OCI-LY7 (cell line): ENCODE data around the gene SYCP3. TPM values are rescaled to one million over a fixed set of nuclear protein-coding genes. Genes with fewer than 3 reads are reported as not detected.

Experiments used
- BruUV-seq: library from RNA; stranded (reverse); fragments of 400-500 nt; replicated peaks from 2 replicates; lab custom pipeline; 2021; lab: Mats Ljungman, UMichigan
- CTCF ChIA-PET: fragments of 300-600 bp; sonication (Branson Sonifier 250); formaldehyde crosslinking; loops from one replicate; lab custom pipeline; 2022; ENCODE audit warnings: antibody characterized with exemption; ENCODE audit not compliant: unreplicated experiment; lab: Charles Lee
- POLR2A ChIA-PET: fragments of 300-600 bp; sonication (Branson Sonifier 250); formaldehyde crosslinking; loops from one replicate; lab custom pipeline; 2022; ENCODE audit warnings: antibody characterized with exemption; lab: Charles Lee
- DNase-seq: peaks from one replicate; pipeline ENCODE4 v3.0.0-alpha.2; 2015; ENCODE audit warnings: low spot score
- H2AFZ ChIP-seq: fragments of 200-600 bp; sonication (generic), shearing (Covaris generic); 2 replicates; pipeline ENCODE4 v1.6.1; 2014; ENCODE audit warnings: mild to moderate bottlenecking, antibody characterized with exemption, low read length, moderate library complexity
- H3K27ac ChIP-seq: fragments of 200-600 bp; sonication (generic); 2 replicates; pipeline ENCODE4 v1.5.1; 2014; ENCODE audit warnings: mixed run types, low read depth, mild to moderate bottlenecking, moderate library complexity, low read length, inconsistent platforms; ENCODE audit not compliant: poor library complexity, severe bottlenecking
- H3K36me3 ChIP-seq: fragments of 200-600 bp; sonication (generic); 2 replicates; pipeline ENCODE4 v1.6.1; 2014; ENCODE audit warnings: mild to moderate bottlenecking, antibody characterized with exemption, low read length, moderate library complexity, mixed read lengths; ENCODE audit not compliant: insufficient read depth
- H3K4me1 ChIP-seq: fragments of 200-600 bp; sonication (generic); 2 replicates; pipeline ENCODE4 v1.5.1; 2014; ENCODE audit warnings: mild to moderate bottlenecking, low read length; ENCODE audit not compliant: insufficient read depth, poor library complexity, severe bottlenecking
- H3K4me2 ChIP-seq: fragments of 200-600 bp; sonication (generic); 2 replicates; pipeline ENCODE4 v1.6.1; 2014; ENCODE audit warnings: mild to moderate bottlenecking, low read length
- H3K4me3 ChIP-seq: fragments of 200-600 bp; sonication (generic); 2 replicates; pipeline ENCODE4 v1.5.1; 2014; ENCODE audit warnings: mild to moderate bottlenecking, low read depth, low read length; ENCODE audit not compliant: poor library complexity, severe bottlenecking
- H3K79me2 ChIP-seq: fragments of 200-600 bp; sonication (generic); 2 replicates; pipeline ENCODE4 v1.6.1; 2016; ENCODE audit warnings: low read depth, mild to moderate bottlenecking, low read length, moderate library complexity, mixed read lengths; ENCODE audit not compliant: insufficient read depth
- H3K9me2 ChIP-seq: fragments of 200-600 bp; sonication (generic); 2 replicates; pipeline ENCODE4 v1.6.1; 2016; ENCODE audit warnings: mild to moderate bottlenecking, low read length, mixed read lengths; ENCODE audit not compliant: insufficient read depth
- H3K9me3 ChIP-seq: fragments of 200-600 bp; sonication (generic); 2 replicates; pipeline ENCODE4 v1.6.1; 2014; ENCODE audit warnings: mild to moderate bottlenecking, mixed run types, low read length, mixed read lengths
- H4K20me1 ChIP-seq: fragments of 200-600 bp; sonication (generic); 2 replicates; pipeline ENCODE4 v1.6.1; 2014; ENCODE audit warnings: mild to moderate bottlenecking, antibody characterized with exemption, low read length, moderate library complexity, mixed read lengths; ENCODE audit not compliant: insufficient read depth
- CTCF ChIP-seq: fragments of 200-600 bp; sonication (generic); conservative IDR thresholded peaks from 2 replicates; pipeline ENCODE4 v1.5.1; 2014; ENCODE audit warnings: mild to moderate bottlenecking, antibody characterized with exemption, low read length, moderate library complexity, mixed read lengths
- EZH2phosphoT487 ChIP-seq: fragments of 200-600 bp; sonication (generic); IDR thresholded peaks from 2 replicates; pipeline ENCODE4 v1.6.1; 2018; ENCODE audit warnings: low read depth, borderline replicate concordance, mild to moderate bottlenecking, mixed run types, antibody characterized with exemption, low read length, moderate library complexity, mixed read lengths
- intact Hi-C: fragments of 100-400 bp; cut with micrococcal nuclease; formaldehyde crosslinking; loops from one replicate; pipeline ENCODE4 v1.10.0; 2022; ENCODE audit not compliant: unreplicated experiment
- total RNA-seq, 2 experiments: library from RNA; depleted of rRNA in 1 of 2; stranded (reverse); fragments of >200 nt in 1 of 2; shearing (Covaris generic) in 1 of 2; gene quantifications; 2 replicates each; pipeline ENCODE4 v1.2.3, GENCODE V29; 2014 to 2022

The SYCP3 gene
- total RNA-seq, 2 experiments from 2014 or later, result 0.13 to 0.36 TPM

- Histone ChIP-seq H2AFZ (peak overlapping the region; percentile 13; the same call in 1 of the 2 replicates), H3K9me3 (no peaks in the 10 kb centered on the region), H3K4me2 (peak overlapping the region; percentile 67), H4K20me1 (no peaks in the 10 kb centered on the region), H3K27ac (peak overlapping the region; percentile 95), H3K79me2 (no peaks in the 10 kb centered on the region), H3K36me3 (peaks cover 58% of the 10 kb centered on the region), H3K9me2 (no peaks in the 10 kb centered on the region), H3K4me3 (peak overlapping the region; percentile 47), H3K4me1 (peaks cover 66% of the 10 kb centered on the region)
- POLR2A ChIA-PET, result interaction anchor here (0.5 to 2.6 kb wide), 15 partner anchors 9 to 337 kb away, joined by 3 to 13 read pairs (median 4); no protein-coding TSS in a partner anchor
- CTCF ChIA-PET, result interaction anchor here (0.6 to 1.5 kb wide), 5 partner anchors 14 to 84 kb away, joined by 3 to 11 read pairs (median 3); no protein-coding TSS in a partner anchor
- TSS peak; percentile 71 for BruUV-seq
- DNase-seq, result peak; percentile 93
- intact Hi-C loops, result loop anchor here (1.0 to 10.0 kb wide), 7 partner anchors 28 to 252 kb away; no protein-coding TSS in a partner anchor
- TF ChIP-seq CTCF, result peak; percentile 79
- TF ChIP-seq EZH2phosphoT487, result no peak
These were observed 4.6 kb upstream of the SYCP3 start for GRCh38 chr12:101743724-101744472.

- no peaks in the 10 kb centered on the region for H3K9me2 ChIP-seq
- peak; percentile 12 for DNase-seq
- no peaks in the 10 kb centered on the region for H4K20me1 ChIP-seq
- peak overlapping the region; percentile 47 for H3K4me3 ChIP-seq
- TSS peak; percentile 46 for BruUV-seq
- H3K36me3 ChIP-seq, result peaks cover 51% of the 10 kb centered on the region
- ChIA-PET CTCF (no interaction called here), POLR2A (interaction anchor here (0.5 to 2.6 kb wide), 9 partner anchors 13 to 100 kb away, joined by 3 to 13 read pairs (median 5); no protein-coding TSS in a partner anchor)
- no peaks in the 10 kb centered on the region for H3K9me3 ChIP-seq
- no peaks in the 10 kb centered on the region for H3K79me2 ChIP-seq
- H3K27ac ChIP-seq, result peak overlapping the region; percentile 95
- H3K4me2 ChIP-seq, result peak overlapping the region; percentile 67
- H3K4me1 ChIP-seq, result peaks cover 66% of the 10 kb centered on the region
- intact Hi-C loops, result loop anchor here (1.0 to 10.0 kb wide), 5 partner anchors 45 to 251 kb away; no protein-coding TSS in a partner anchor
- TF ChIP-seq CTCF, result no peak
- no peak for TF ChIP-seq EZH2phosphoT487
- H2AFZ ChIP-seq, result no peak overlapping the region; the same call in 1 of the 2 replicates
These were observed 4.0 kb upstream of the SYCP3 start for GRCh38 chr12:101743242-101743641.
